MCF 10A (cell line): ENCODE measurements around the gene C14orf132. TPM values are rescaled to one million over a fixed set of nuclear protein-coding genes. Genes with fewer than 3 reads are reported as not detected.
A peak's percentile ranks its signal among the peaks of the same experiment; 100 is the strongest.

Experiments used
- Bru-seq: library from RNA; stranded (reverse); fragments of 400-500 nt; gene quantifications from one replicate; lab custom pipeline; 2021; lab: Mats Ljungman, UMichigan
- BruChase-seq, 2 experiments: library from RNA; stranded (reverse); fragments of 400-500 nt; gene quantifications; one replicate each; lab custom pipeline; 2021; lab: Mats Ljungman, UMichigan
- BruUV-seq: library from RNA; stranded (reverse); fragments of 400-500 nt; replicated peaks from 2 replicates; lab custom pipeline; 2021; lab: Mats Ljungman, UMichigan
- CTCF ChIA-PET: fragments of 300-600 bp; sonication (Branson Sonifier 250); formaldehyde crosslinking; extraction: SDS; loops from one replicate; lab custom pipeline; 2021; ENCODE audit warnings: antibody characterized with exemption, inconsistent platforms; lab: Yijun Ruan, JAX
- POLR2A ChIA-PET: fragments of 300-600, 350-650 bp; sonication (Branson Sonifier 250); formaldehyde crosslinking; extraction: SDS; loops from one replicate; lab custom pipeline; 2020; ENCODE audit warnings: antibody characterized with exemption, inconsistent platforms; lab: Yijun Ruan, JAX
- DNase-seq: peaks from one replicate; pipeline ENCODE4 v3.0.0-alpha.2; 2018; ENCODE audit not compliant: unreplicated experiment
- H3K27ac Mint-ChIP-seq: one replicate; pipeline ENCODE4 v1.8.0; 2022; ENCODE audit warnings: mild to moderate bottlenecking, low read depth, mixed read lengths; ENCODE audit not compliant: unreplicated experiment
- H3K27me3 Mint-ChIP-seq: one replicate; pipeline ENCODE4 v1.8.0; 2022; ENCODE audit warnings: mixed read lengths; ENCODE audit not compliant: insufficient read depth, unreplicated experiment
- H3K36me3 Mint-ChIP-seq: one replicate; pipeline ENCODE4 v1.8.0; 2022; ENCODE audit warnings: mild to moderate bottlenecking, moderate library complexity, mixed read lengths; ENCODE audit not compliant: insufficient read depth, unreplicated experiment
- H3K4me1 Mint-ChIP-seq: one replicate; pipeline ENCODE4 v1.8.0; 2022; ENCODE audit warnings: mixed read lengths; ENCODE audit not compliant: insufficient read depth, unreplicated experiment
- H3K4me3 Mint-ChIP-seq: one replicate; pipeline ENCODE4 v1.8.0; 2022; ENCODE audit warnings: mild to moderate bottlenecking, moderate library complexity, mixed read lengths; ENCODE audit not compliant: unreplicated experiment
- H3K9me3 Mint-ChIP-seq: one replicate; pipeline ENCODE4 v1.8.0; 2022; ENCODE audit warnings: mixed read lengths; ENCODE audit not compliant: unreplicated experiment
- intact Hi-C: fragments of 100-400 bp; cut with micrococcal nuclease; formaldehyde crosslinking; loops from 2 replicates; pipeline ENCODE4 v1.14.1; 2022
- long read RNA-seq: library from polyadenylated mRNA; stranded (forward); transcript quantifications from one replicate; pipeline ENCODE4 v2.0.0, GENCODE V29; 2022
- total RNA-seq: library from RNA; stranded (reverse); gene quantifications from 2 replicates; pipeline ENCODE4 v1.2.3, GENCODE V29; 2022
- TF ChIP-seq, protein P1 (sequence below): fragments of 200-600 bp; IDR thresholded peaks from one replicate; pipeline ENCODE4 v1.8.0; 2022; ENCODE audit warnings: antibody characterized with exemption, mild to moderate bottlenecking; ENCODE audit not compliant: unreplicated experiment

C14orf132 gene
- not detected in 2 replicates for total RNA-seq
- percentile 7 among the genes with signal in this experiment for Bru-seq, nascent RNA
- percentile 8 among the genes with signal in this experiment for BruChase-seq, experiment 1, labeled RNA remaining after a 6-hour chase
- BruChase-seq, experiment 2, labeled RNA remaining after a 2-hour chase, result percentile 4 among the genes with signal in this experiment
- long read RNA-seq, result 0 reads

DNA sequence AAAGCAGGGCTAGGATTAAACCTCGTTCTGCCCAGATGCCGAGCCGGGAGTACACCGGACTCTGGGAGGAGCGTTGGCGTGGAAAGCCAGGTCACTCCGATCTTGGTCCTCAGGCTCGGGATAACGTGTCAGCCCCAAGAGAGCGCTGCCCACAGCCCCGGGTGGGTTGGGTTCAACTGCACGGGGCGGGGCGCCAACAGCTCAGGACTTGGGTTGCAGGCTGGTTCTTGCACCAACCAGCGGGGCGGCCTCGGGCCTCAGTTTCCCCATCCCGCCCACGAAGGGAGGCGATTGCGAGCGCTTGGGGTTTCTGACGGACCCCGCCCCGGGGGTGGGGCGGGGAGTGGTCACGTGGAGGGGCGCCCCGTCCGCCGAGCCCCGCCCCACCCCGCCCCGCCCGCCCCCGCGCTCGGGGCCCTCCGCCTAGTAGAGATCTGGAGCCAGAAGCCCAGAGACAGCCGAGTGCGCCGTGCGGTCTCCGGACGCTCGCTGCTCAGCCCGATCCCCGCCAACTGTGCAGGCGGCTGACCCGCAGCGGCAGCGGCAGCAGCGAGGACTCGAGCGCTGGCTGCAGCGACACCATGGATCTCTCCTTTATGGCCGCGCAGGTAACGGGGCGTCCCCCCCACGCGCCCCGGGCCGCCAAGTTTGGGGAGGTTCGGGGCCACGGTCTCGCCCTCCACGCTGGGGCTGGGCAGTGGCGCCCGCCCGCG is at the start of gene C14orf132:
Gene C14orf132 (plus strand): TSS at position 443 of the 713 bp plus-strand sequence. CDS start 139 bp downstream, at position 582.
- CTCF ChIA-PET, result interaction anchor here (0.7 to 1.3 kb wide), 2 partner anchors 17 to 45 kb away, joined by 3 to 6 read pairs; no protein-coding TSS in a partner anchor
- no peak for DNase-seq

DNA sequence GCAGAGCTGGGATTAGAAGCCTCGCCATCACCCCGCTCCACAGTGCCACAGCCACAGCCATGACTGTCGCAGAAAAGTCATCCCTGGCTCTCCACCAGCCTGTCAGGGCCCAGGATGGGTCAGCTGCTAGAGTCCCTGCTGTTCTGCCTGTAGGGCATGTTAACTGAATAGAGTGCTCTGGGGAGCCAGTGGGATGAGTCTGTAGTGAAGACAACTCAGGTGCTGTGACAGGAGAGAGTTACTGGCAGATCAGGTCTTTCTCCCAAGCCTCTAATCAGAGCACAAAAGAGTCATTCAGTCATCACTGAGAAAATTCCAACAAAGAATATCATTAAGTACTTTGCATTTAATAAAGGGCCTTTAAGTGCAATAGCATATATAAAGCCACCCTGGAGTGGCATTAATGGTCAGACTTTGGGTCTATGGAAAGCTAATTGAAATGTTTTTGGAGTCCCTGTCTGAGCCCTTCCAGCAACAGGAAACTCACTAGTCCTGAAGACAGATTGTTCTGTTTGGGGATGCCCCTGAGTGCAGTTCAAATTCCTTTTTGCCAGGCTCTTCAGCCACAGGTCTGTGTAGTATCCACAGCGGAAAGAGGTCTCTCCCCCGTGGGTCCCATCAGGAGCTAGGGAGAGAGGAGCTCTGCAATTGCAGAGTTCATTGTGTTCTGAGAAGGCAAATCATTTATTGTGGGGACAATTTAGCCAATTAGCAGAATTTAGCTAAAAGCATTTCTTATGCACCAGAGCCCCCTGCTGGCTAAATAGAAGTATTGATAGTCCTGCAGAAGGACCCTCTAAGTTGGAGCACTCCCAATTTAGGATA is 45.2 kb upstream of the C14orf132 start:
- TF ChIP-seq, protein P1, sequence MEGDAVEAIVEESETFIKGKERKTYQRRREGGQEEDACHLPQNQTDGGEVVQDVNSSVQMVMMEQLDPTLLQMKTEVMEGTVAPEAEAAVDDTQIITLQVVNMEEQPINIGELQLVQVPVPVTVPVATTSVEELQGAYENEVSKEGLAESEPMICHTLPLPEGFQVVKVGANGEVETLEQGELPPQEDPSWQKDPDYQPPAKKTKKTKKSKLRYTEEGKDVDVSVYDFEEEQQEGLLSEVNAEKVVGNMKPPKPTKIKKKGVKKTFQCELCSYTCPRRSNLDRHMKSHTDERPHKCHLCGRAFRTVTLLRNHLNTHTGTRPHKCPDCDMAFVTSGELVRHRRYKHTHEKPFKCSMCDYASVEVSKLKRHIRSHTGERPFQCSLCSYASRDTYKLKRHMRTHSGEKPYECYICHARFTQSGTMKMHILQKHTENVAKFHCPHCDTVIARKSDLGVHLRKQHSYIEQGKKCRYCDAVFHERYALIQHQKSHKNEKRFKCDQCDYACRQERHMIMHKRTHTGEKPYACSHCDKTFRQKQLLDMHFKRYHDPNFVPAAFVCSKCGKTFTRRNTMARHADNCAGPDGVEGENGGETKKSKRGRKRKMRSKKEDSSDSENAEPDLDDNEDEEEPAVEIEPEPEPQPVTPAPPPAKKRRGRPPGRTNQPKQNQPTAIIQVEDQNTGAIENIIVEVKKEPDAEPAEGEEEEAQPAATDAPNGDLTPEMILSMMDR, result peak; percentile 95
- peak; percentile 69 for DNase-seq
- intact Hi-C loops, result loop anchor here (1.0 to 2.0 kb wide), 4 partner anchors 220 to 551 kb away; no protein-coding TSS in a partner anchor
- Mint-ChIP-seq H3K4me1 (no peaks in the 10 kb centered on the region), H3K4me3 (no peak overlapping the region), H3K27ac (no peak overlapping the region), H3K27me3 (peaks cover 76% of the 10 kb centered on the region), H3K36me3 (no peaks in the 10 kb centered on the region), H3K9me3 (peaks cover 24% of the 10 kb centered on the region)
- ChIA-PET POLR2A (interaction anchor here (0.5 to 1.4 kb wide), 4 partner anchors 253 to 552 kb away, joined by 3 to 8 read pairs (median 4); no protein-coding TSS in a partner anchor), CTCF (interaction anchor here (0.5 to 7.7 kb wide), 37 partner anchors 8 to 1304 kb away, joined by 3 to 158 read pairs (median 4); no protein-coding TSS in a partner anchor)
- BruUV-seq, result no TSS peak

More for the DNA sequence above, at the start of gene C14orf132:
- Mint-ChIP-seq H3K4me3 (no peak within 1 kb of the TSS), H3K4me1 (peaks cover 11% of the 10 kb centered on the region), H3K9me3 (no peaks in the 10 kb centered on the region), H3K27me3 (peaks cover 22% of the 10 kb centered on the region), H3K27ac (no peak within 1 kb of the TSS), H3K36me3 (no peaks in the 10 kb centered on the region)
- TF ChIP-seq, protein P1, result no peak
- POLR2A ChIA-PET, result no interaction called here
- BruUV-seq, result no TSS peak
- intact Hi-C loops, result no loop called here

DNA sequence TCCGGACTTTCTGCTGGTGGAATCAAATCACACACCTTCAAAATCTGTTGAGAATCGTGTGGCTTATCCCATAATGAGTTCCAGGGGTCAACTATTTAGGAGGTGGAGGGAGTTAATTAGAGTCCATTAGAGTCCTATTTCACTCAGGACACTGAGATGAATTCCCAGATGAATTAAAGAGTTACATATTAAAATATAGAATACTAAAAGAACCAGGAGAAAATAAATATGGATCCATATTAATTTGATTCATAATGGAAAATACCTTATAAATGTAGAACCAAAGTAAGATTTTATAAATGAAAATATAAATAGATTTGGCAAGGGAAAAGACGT is 44.6 kb upstream of the C14orf132 start:
- intact Hi-C loops, result loop anchor here (1.0 to 2.0 kb wide), 4 partner anchors 220 to 552 kb away; no protein-coding TSS in a partner anchor
- no TSS peak for BruUV-seq
- Mint-ChIP-seq H3K9me3 (peaks cover 24% of the 10 kb centered on the region), H3K4me1 (no peaks in the 10 kb centered on the region), H3K27me3 (peaks cover 82% of the 10 kb centered on the region), H3K36me3 (no peaks in the 10 kb centered on the region), H3K4me3 (no peak overlapping the region), H3K27ac (no peak overlapping the region)
- TF ChIP-seq, protein P1, result no peak
- ChIA-PET CTCF (interaction anchor here (0.7 to 7.7 kb wide), 32 partner anchors 8 to 1305 kb away, joined by 3 to 158 read pairs (median 5); no protein-coding TSS in a partner anchor), POLR2A (interaction anchor here (0.5 to 1.4 kb wide), 3 partner anchors 253 to 552 kb away, joined by 3 to 8 read pairs (median 6); no protein-coding TSS in a partner anchor)
- no peak for DNase-seq
